GM23338 (cell line): ENCODE measurements around the gene SCTR. TPM values are rescaled to one million over a fixed set of nuclear protein-coding genes. Genes with fewer than 3 reads are reported as not detected.

ENCODE experiments used
- ATAC-seq: fragments of 200-7000 bp; cut with Tn5 transposase; 3 replicates; pipeline ENCODE4 v1.9.1; 2020
- DNase-seq: peaks from one replicate; pipeline ENCODE4 v3.0.0-alpha.2; 2015; ENCODE audit warnings: low spot score
- H2AFZ ChIP-seq: fragments of 200-600 bp; sonication (generic); 2 replicates; pipeline ENCODE4 v1.8.0; 2016; ENCODE audit warnings: antibody characterized with exemption, mild to moderate bottlenecking, moderate library complexity
- H3F3A ChIP-seq: fragments of 200-600 bp; sonication (generic); replicated peaks from 2 replicates; pipeline ENCODE4 v1.8.0; 2017; ENCODE audit warnings: antibody characterized with exemption, mixed run types, low read depth
- H3K27ac ChIP-seq: fragments of 200-600 bp; sonication (generic); 2 replicates; pipeline ENCODE4 v1.6.1; 2016; ENCODE audit warnings: low read depth
- H3K27me3 ChIP-seq: fragments of 200-600 bp; sonication (generic); 2 replicates; pipeline ENCODE4 v1.8.0; 2016; ENCODE audit warnings: mild to moderate bottlenecking, mixed run types, moderate library complexity; ENCODE audit not compliant: insufficient read depth
- H3K36me3 ChIP-seq: fragments of 200-600 bp; sonication (generic); 2 replicates; pipeline ENCODE4 v1.8.0; 2016; ENCODE audit warnings: mild to moderate bottlenecking; ENCODE audit not compliant: insufficient read depth
- H3K4me1 ChIP-seq: fragments of 200-600 bp; sonication (generic); 2 replicates; pipeline ENCODE4 v1.8.0; 2016; ENCODE audit warnings: mild to moderate bottlenecking, moderate library complexity; ENCODE audit not compliant: insufficient read depth
- H3K4me2 ChIP-seq: fragments of 200-600 bp; sonication (generic); 2 replicates; pipeline ENCODE4 v1.7.1; 2017; ENCODE audit warnings: mixed run types
- H3K4me3 ChIP-seq: fragments of 200-600 bp; sonication (generic); 2 replicates; pipeline ENCODE4 v1.6.1; 2016; ENCODE audit warnings: mixed run types
- H3K79me2 ChIP-seq: fragments of 200-600 bp; sonication (generic); replicated peaks from 2 replicates; pipeline ENCODE4 v1.8.0; 2017; ENCODE audit warnings: mild to moderate bottlenecking; ENCODE audit not compliant: insufficient read depth
- H3K9me2 ChIP-seq: fragments of 200-600 bp; sonication (generic); 2 replicates; pipeline ENCODE4 v1.8.0; 2017; ENCODE audit not compliant: insufficient read depth
- H4K20me1 ChIP-seq: fragments of 200-600 bp; sonication (generic); replicated peaks from 2 replicates; pipeline ENCODE4 v1.8.0; 2017; ENCODE audit warnings: mild to moderate bottlenecking; ENCODE audit not compliant: insufficient read depth
- H3K27ac Mint-ChIP-seq: 2 replicates; pipeline ENCODE4 v1.8.0; 2020; ENCODE audit warnings: inconsistent platforms, mild to moderate bottlenecking, moderate library complexity, mixed read lengths
- H3K27me3 Mint-ChIP-seq: 3 replicates; pipeline ENCODE4 v1.8.0; 2022; ENCODE audit warnings: low read depth, mild to moderate bottlenecking, moderate library complexity, mixed read lengths, inconsistent platforms; ENCODE audit not compliant: insufficient read depth, poor library complexity
- H3K36me3 Mint-ChIP-seq: 3 replicates; pipeline ENCODE4 v1.8.0; 2021; ENCODE audit warnings: low read depth, mild to moderate bottlenecking, inconsistent platforms, moderate library complexity, mixed read lengths
- H3K4me1 Mint-ChIP-seq: 3 replicates; pipeline ENCODE4 v1.8.0; 2020; ENCODE audit warnings: mild to moderate bottlenecking, inconsistent platforms, mixed read lengths
- H3K4me3 Mint-ChIP-seq: 3 replicates; pipeline ENCODE4 v1.8.0; 2021; ENCODE audit warnings: moderate library complexity, mild to moderate bottlenecking, inconsistent platforms, mixed read lengths
- H3K9me3 Mint-ChIP-seq: 3 replicates; pipeline ENCODE4 v1.8.0; 2020; ENCODE audit warnings: moderate library complexity, mild to moderate bottlenecking, inconsistent platforms, mixed read lengths
- CTCF ChIP-seq, 2 experiments: fragments of 200-600 bp in 1 of 2; sonication (generic) in 1 of 2; conservative IDR thresholded peaks; 2 replicates each; pipeline versions ENCODE4 v1.5.1 to v1.6.1; 2016 to 2017; ENCODE audit warnings: antibody characterized with exemption in 2 of 2, low read depth in 2 of 2, mild to moderate bottlenecking in 2 of 2, moderate library complexity in 1 of 2
- ETS1 ChIP-seq: IDR thresholded peaks from 2 replicates; pipeline ENCODE4 v1.6.1; 2016; ENCODE audit warnings: antibody characterized with exemption
- EZH2 ChIP-seq: fragments of 200-600 bp; sonication (generic); IDR thresholded peaks from one replicate; pipeline ENCODE4 v1.8.0; 2017; ENCODE audit warnings: antibody characterized with exemption, mild to moderate bottlenecking, low read depth; ENCODE audit not compliant: unreplicated experiment
- EZH2phosphoT487 ChIP-seq: fragments of 200-600 bp; sonication (generic); IDR thresholded peaks from one replicate; pipeline ENCODE4 v1.8.1; 2018; ENCODE audit warnings: antibody characterized with exemption; ENCODE audit not compliant: unreplicated experiment
- NANOG ChIP-seq: IDR thresholded peaks from 2 replicates; pipeline ENCODE4 v1.6.1; 2016; ENCODE audit warnings: antibody characterized with exemption, borderline replicate concordance
- POLR2AphosphoS5 ChIP-seq: IDR thresholded peaks from 2 replicates; pipeline ENCODE4 v1.6.1; 2016; ENCODE audit warnings: antibody characterized with exemption, low read depth
- REST ChIP-seq: IDR thresholded peaks from one replicate; pipeline ENCODE4 v1.6.1; 2018; ENCODE audit warnings: antibody characterized with exemption; ENCODE audit not compliant: unreplicated experiment
- STAT1 ChIP-seq: IDR thresholded peaks from one replicate; pipeline ENCODE4 v1.6.1; 2016; ENCODE audit warnings: antibody characterized with exemption; ENCODE audit not compliant: unreplicated experiment
- ZNF331 ChIP-seq: fragments of 250-450 bp; sonication (Bioruptor Pico); IDR thresholded peaks from 2 replicates; pipeline ENCODE4 v1.5.0; 2020; ENCODE audit warnings: low read depth, mild to moderate bottlenecking, moderate library complexity
- ZNF462 ChIP-seq: fragments of 250-450 bp; sonication (Bioruptor Pico); IDR thresholded peaks from 2 replicates; pipeline ENCODE4 v1.5.0; 2020; ENCODE audit warnings: mild to moderate bottlenecking, moderate library complexity
- polyA plus RNA-seq: library from polyadenylated mRNA; unstranded; fragments of >200 nt; fragmentation: Nextera tagmentation; extraction: Ambion mirVana; gene quantifications from 2 replicates; pipeline ENCODE4 v1.2.1, GENCODE V29; 2016
- total RNA-seq: library from RNA; depleted of rRNA; stranded (reverse); fragments of >200 nt; shearing (Covaris generic); gene quantifications from 2 replicates; pipeline ENCODE4 v1.2.3, GENCODE V29; 2014

Gene SCTR
- total and polyA plus RNA-seq, 2 experiments from 2014 or later, result not detected

GRCh38 chr2:119480718-119481142 lies 43.6 kb downstream of the SCTR start (continued):
- TF ChIP-seq ZNF462 (CRISPR knock-in tag), result no peak
- no peak for TF ChIP-seq NANOG
- TF ChIP-seq CTCF (conservative IDR thresholded peaks at IDR 0.05; ENCODE audit: low read depth in 2 of 2), result no peak
- no peak for TF ChIP-seq ZNF331
- no peak for TF ChIP-seq EZH2phosphoT487

- Histone ChIP-seq H3F3A (no peaks in the 10 kb centered on the region), H3K79me2 (no peaks in the 10 kb centered on the region), H3K27me3 (no peaks in the 10 kb centered on the region), H3K4me3 (no peak overlapping the region), H3K9me2 (no peaks in the 10 kb centered on the region), H4K20me1 (no peaks in the 10 kb centered on the region), H3K4me2 (no peak overlapping the region), H3K4me1 (peaks cover 6% of the 10 kb centered on the region), H2AFZ (no peak overlapping the region), H3K27ac (no peak overlapping the region), H3K36me3 (no peaks in the 10 kb centered on the region)
- no peak overlapping the region for H3K4me3 Mint-ChIP-seq
- no peak for ATAC-seq
- DNase-seq, result no peak
- peaks cover 4% of the 10 kb centered on the region for H3K27me3 Mint-ChIP-seq
- no peak overlapping the region for H3K27ac Mint-ChIP-seq
- H3K4me1 Mint-ChIP-seq, result peaks cover 17% of the 10 kb centered on the region
- no peaks in the 10 kb centered on the region for H3K9me3 Mint-ChIP-seq
- no peaks in the 10 kb centered on the region for H3K36me3 Mint-ChIP-seq
- TF ChIP-seq ZNF331 (no peak), ETS1 (no peak), STAT1 (no peak), POLR2AphosphoS5 (no peak), EZH2 (no peak), CTCF (conservative IDR thresholded peaks at IDR 0.05; ENCODE audit: low read depth in 2 of 2) (no peak), EZH2phosphoT487 (no peak), REST (no peak), NANOG (no peak)
Measured at GRCh38 chr2:119480184-119480583, 44.1 kb downstream of the SCTR start.
